Upper lobe of right lung (tissue), 1 donor: Measurements from ENCODE around the gene OSBPL5. TPM values are rescaled to one million over a fixed set of nuclear protein-coding genes. Genes with fewer than 3 reads are reported as not detected.

Experiments
- ATAC-seq: fragments of 200-7000 bp; cut with Tn5 transposase; one replicate; pipeline ENCODE4 v1.9.1; 2020; ENCODE audit warnings: mild to moderate bottlenecking, moderate library complexity
- DNase-seq: peaks from one replicate; pipeline ENCODE4 v3.0.0-alpha.2; 2020
- H3K27ac ChIP-seq: fragments of 200-600 bp; one replicate; pipeline ENCODE4 v1.8.0; 2022
- H3K27me3 ChIP-seq: fragments of 200-600 bp; one replicate; pipeline ENCODE4 v1.8.0; 2022; ENCODE audit warnings: mild to moderate bottlenecking
- H3K36me3 ChIP-seq: fragments of 200-600 bp; one replicate; pipeline ENCODE4 v1.8.0; 2022
- H3K4me1 ChIP-seq: fragments of 200-600 bp; one replicate; pipeline ENCODE4 v1.8.0; 2022
- H3K4me3 ChIP-seq: fragments of 200-600 bp; one replicate; pipeline ENCODE4 v1.8.0; 2022; ENCODE audit warnings: mild to moderate bottlenecking
- H3K9me3 ChIP-seq: fragments of 200-600 bp; one replicate; pipeline ENCODE4 v1.8.0; 2022
- intact Hi-C: fragments of 100-400 bp; cut with DNase I; formaldehyde crosslinking; loops from one replicate; pipeline ENCODE4 v1.11.0; 2022
- total RNA-seq: library from RNA; stranded (reverse); fragmentation: NEBNext Ultra II Directional; extraction: Animal tissue kit (Norgen Biotek cat#: 25700); gene quantifications from one replicate; pipeline ENCODE4 v1.2.1, GENCODE V29; 2021
- TF ChIP-seq, protein P1 (sequence below): fragments of 200-600 bp; IDR thresholded peaks from one replicate; pipeline ENCODE4 v1.8.0; 2022; ENCODE audit warnings: antibody characterized with exemption
- donor health status: DM: no; HTN: yes; CAD: no; lungs with severe emphysema.

OSBPL5 gene
- total RNA-seq, 1 donor from 2014 or later, result 52.6 TPM

DNA sequence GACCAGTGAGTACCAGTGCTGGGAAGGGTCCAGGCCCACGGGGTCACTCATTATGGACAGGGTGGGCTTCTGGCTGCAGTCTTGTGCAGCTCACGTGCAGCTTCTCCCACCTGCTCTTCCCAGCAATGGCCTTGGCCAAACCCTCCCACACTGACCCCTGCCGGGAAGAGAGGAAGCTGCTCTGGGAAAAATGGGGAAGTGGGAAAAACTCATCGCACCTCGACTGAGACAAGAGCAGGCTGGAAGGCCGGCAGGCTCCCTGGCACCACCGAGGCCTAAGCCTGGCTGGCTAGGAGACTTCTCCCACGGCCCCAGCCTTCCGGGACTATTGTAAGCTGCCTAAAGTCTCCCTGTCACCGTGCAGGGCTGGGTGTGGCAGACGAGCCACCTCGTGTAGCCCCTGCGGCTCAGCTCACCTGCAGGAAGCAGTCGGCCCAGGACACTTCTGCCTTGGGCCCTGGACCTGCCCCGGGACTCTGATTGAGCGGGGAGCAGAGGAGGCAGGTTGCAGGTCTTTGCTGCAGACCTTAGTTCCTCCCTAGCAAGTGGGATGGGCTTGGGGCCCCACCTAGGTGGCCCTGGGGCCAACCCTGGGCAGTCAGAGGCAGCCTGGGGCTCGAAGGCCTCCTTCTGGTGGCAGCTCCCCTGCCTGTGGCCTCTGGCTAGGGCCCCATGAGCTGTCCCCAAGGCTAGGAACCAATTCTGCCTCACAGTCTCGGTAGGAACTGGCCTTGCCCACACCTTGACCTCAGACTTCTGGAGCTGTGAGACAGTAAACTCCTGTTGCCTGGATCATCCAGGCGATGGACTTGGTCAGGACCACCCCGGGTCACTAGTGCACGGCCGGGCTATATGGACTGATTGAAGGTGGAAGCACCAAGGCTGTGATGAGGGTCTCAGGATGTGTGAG lies 30.4 kb upstream of the OSBPL5 start:
- no peaks in the 10 kb centered on the region for H3K9me3 ChIP-seq
- ATAC-seq (peak; percentile 39), DNase-seq (peak; percentile 64)
- TF ChIP-seq, protein P1, sequence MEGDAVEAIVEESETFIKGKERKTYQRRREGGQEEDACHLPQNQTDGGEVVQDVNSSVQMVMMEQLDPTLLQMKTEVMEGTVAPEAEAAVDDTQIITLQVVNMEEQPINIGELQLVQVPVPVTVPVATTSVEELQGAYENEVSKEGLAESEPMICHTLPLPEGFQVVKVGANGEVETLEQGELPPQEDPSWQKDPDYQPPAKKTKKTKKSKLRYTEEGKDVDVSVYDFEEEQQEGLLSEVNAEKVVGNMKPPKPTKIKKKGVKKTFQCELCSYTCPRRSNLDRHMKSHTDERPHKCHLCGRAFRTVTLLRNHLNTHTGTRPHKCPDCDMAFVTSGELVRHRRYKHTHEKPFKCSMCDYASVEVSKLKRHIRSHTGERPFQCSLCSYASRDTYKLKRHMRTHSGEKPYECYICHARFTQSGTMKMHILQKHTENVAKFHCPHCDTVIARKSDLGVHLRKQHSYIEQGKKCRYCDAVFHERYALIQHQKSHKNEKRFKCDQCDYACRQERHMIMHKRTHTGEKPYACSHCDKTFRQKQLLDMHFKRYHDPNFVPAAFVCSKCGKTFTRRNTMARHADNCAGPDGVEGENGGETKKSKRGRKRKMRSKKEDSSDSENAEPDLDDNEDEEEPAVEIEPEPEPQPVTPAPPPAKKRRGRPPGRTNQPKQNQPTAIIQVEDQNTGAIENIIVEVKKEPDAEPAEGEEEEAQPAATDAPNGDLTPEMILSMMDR, result peak; percentile 32
- H3K36me3 ChIP-seq, result no peaks in the 10 kb centered on the region
- H3K27me3 ChIP-seq, result peaks cover 6% of the 10 kb centered on the region
- H3K27ac ChIP-seq, result no peak overlapping the region
- H3K4me3 ChIP-seq, result no peak overlapping the region
- H3K4me1 ChIP-seq, result no peaks in the 10 kb centered on the region
- intact Hi-C loops, result no loop called here

- H3K4me3 ChIP-seq, result no peak overlapping the region
- DNase-seq (no peak), ATAC-seq (no peak)
- H3K36me3 ChIP-seq, result no peaks in the 10 kb centered on the region
- H3K27me3 ChIP-seq, result no peaks in the 10 kb centered on the region
- no peaks in the 10 kb centered on the region for H3K9me3 ChIP-seq
- no peak overlapping the region for H3K27ac ChIP-seq
- intact Hi-C loops, result no loop called here
- TF ChIP-seq, protein P1, result no peak
- no peaks in the 10 kb centered on the region for H3K4me1 ChIP-seq
Observed at GRCh38 chr11:3194016-3194816, 29.1 kb upstream of the OSBPL5 start.

DNA sequence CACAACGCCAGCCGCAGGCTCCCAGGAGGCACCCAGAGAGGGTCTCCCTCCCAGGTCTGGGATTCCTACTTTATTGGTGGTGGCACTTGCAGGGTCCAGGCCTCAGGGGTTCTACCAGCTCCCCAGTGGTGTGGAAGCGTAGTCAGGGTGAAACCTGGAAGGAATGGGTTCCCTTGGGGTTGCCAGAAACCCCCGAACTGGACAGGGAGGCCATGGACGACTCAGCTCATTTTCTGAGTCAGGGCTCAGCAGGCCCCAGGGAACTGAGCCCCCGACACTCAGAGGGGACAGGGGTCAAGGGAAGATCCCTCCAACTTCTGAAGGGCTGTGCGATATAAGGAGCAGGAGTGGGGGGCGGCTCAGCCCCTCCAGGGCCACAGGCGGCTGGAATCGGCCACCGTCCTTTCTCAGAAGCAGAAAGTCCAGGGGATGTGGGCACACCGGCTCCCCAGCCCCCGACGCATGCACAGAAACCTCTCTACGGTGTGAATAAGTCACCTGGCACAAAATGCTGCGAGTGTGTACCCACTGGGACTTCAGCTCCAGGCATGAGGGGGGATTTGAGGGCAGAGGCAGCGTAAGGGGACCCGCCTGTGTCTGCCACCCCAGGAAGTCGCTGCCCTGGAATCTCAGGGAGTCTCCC lies 28.4 kb upstream of the OSBPL5 start:
- DNase-seq (no peak), ATAC-seq (no peak)
- H3K36me3 ChIP-seq, result no peaks in the 10 kb centered on the region
- TF ChIP-seq, protein P1, result no peak
- no peak overlapping the region for H3K4me3 ChIP-seq
- H3K27me3 ChIP-seq, result no peaks in the 10 kb centered on the region
- no peaks in the 10 kb centered on the region for H3K4me1 ChIP-seq
- H3K27ac ChIP-seq, result no peak overlapping the region
- no peaks in the 10 kb centered on the region for H3K9me3 ChIP-seq
- intact Hi-C loops, result no loop called here

- no peak for DNase-seq
Observed at GRCh38 chr11:3192511-3193372, 27.6 kb upstream of the OSBPL5 start.

More at GRCh38 chr11:3192511-3193372, 27.6 kb upstream of the OSBPL5 start:
- intact Hi-C loops, result no loop called here
- ATAC-seq, result no peak
- no peaks in the 10 kb centered on the region for H3K27me3 ChIP-seq
- no peaks in the 10 kb centered on the region for H3K9me3 ChIP-seq
- no peaks in the 10 kb centered on the region for H3K4me1 ChIP-seq
- H3K36me3 ChIP-seq, result no peaks in the 10 kb centered on the region
- TF ChIP-seq, protein P1, result no peak
- H3K27ac ChIP-seq, result no peak overlapping the region
- no peak overlapping the region for H3K4me3 ChIP-seq
